ENCODE measurements around the gene PEAK3. TPM values are rescaled to one million over a fixed set of nuclear protein-coding genes. Genes with fewer than 3 reads are reported as not detected.

Gene PEAK3
- total and polyA plus RNA-seq, 9 of the 15 experiments (the other 6 are each of a cell fraction or from before 2014, with no cell fraction given): 0.07 to 0.40 TPM; not detected in 7

GRCh38 chr19:2269244-2270156, 12.5 kb downstream of the PEAK3 start (continued):
- TF ChIP-seq ELK3 (CRISPR knock-in tag; IDR thresholded peaks at IDR 0.05): no peak
- TF ChIP-seq ELK1 (CRISPR knock-in tag; IDR thresholded peaks at IDR 0.05): no peak
- TF ChIP-seq BCLAF1 (IDR thresholded peaks at IDR 0.05; ENCODE audit: borderline replicate concordance in 1 of 2, control insufficient read depth in 1 of 2, low read depth in 2 of 2, low read length in 1 of 2): no peak
- no peak for TF ChIP-seq ELF2 (CRISPR knock-in tag; IDR thresholded peaks at IDR 0.05)
- TF ChIP-seq HEY1 (CRISPR knock-in tag; IDR thresholded peaks at IDR 0.05; ENCODE audit: borderline replicate concordance): no peak
- TF ChIP-seq, protein P1, sequence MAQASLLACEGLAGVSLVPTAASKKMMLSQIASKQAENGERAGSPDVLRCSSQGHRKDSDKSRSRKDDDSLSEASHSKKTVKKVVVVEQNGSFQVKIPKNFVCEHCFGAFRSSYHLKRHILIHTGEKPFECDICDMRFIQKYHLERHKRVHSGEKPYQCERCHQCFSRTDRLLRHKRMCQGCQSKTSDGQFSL (CRISPR knock-in tag; IDR thresholded peaks at IDR 0.05): peak; percentile 91
- TF ChIP-seq, protein P1 (tag; IDR thresholded peaks at IDR 0.05): peak in 1 of 2 experiments; percentile 67; a peak in 1 of 4 replicates
- no peak for TF ChIP-seq TRIM25 (IDR thresholded peaks at IDR 0.05; ENCODE audit: borderline replicate concordance)
- TF ChIP-seq ARID3A (IDR thresholded peaks at IDR 0.05; ENCODE audit: borderline replicate concordance, low read depth, low read length): no peak
- no peak for TF ChIP-seq PYGO2 (tag; IDR thresholded peaks at IDR 0.05)
- no peak for TF ChIP-seq TFAM (CRISPR knock-in tag; conservative IDR thresholded peaks at IDR 0.05)
- no peak for TF ChIP-seq DNMT1 (IDR thresholded peaks at IDR 0.05)
- TF ChIP-seq LARP7 (IDR thresholded peaks at IDR 0.05): peak; percentile 83; the same call in 1 of the 2 replicates
- TF ChIP-seq TRIM24 (IDR thresholded peaks at IDR 0.05): no peak
- TF ChIP-seq CSDE1 (IDR thresholded peaks at IDR 0.05): no peak
- TF ChIP-seq FIP1L1 (IDR thresholded peaks at IDR 0.05; ENCODE audit: low read depth, low read length, poor library complexity, severe bottlenecking): peak; percentile 71
- TF ChIP-seq ZSCAN32 (CRISPR knock-in tag; IDR thresholded peaks at IDR 0.05): no peak
